HG03571 (cell line): ENCODE results near the gene PRELID1.
A peak's percentile ranks its signal among the peaks of the same experiment; 100 is the strongest.
"Not testable (repeated sequence)": the region's sequence is repeated elsewhere in the genome, so short reads cannot be mapped to it uniquely, and the experiment has no call there.

Experiments
- ATAC-seq: cut with Tn5 transposase; IDR thresholded peaks from one replicate; pipeline ENCODE4 v1.9.1; 2021; ENCODE audit not compliant: unreplicated experiment

Gene PRELID1

DNA sequence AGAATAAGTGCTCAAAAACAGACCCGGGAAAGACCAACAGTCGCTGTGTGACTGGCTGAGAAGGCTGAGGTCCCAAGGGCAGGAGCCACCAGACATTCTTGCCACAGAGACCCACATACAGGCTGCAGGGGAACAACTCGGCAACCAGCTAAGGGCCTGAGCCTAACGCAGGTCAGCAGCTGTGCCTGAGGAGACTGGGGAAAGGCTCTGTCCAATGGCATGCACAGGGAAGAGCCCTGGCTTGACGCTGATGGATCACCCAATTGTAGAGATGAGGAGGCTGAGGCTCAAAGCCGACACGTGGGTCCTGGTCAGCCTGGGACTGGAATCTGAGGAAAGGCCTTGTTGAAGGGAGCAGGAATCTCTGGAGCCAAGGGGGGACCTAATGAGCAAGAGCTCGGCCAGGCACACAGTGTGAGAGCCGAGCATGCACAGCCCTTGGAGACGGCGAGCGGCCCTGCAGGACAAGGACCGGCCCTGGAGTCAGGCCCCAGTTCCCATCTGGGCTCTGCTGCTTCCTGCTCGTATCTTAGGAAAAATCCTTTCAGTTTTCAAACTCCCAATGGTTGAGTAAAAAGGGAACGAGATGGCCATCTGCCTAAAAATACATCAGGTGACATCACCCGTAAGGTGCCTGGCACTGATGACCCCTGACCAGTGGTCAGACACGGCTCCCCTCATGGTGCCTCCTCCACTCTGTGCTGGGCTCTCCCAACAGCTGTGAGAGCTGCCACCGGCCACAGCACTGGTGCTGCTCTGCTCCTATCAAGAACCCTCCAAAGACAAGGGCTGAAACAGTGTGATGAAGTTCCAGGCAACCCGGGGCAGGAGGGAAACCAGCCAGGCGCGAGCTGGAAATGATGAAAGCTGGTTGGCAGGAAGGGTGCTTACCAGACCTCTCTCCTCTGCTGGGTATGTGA is 31.4 kb downstream of the PRELID1 start:
- no peak for ATAC-seq

DNA sequence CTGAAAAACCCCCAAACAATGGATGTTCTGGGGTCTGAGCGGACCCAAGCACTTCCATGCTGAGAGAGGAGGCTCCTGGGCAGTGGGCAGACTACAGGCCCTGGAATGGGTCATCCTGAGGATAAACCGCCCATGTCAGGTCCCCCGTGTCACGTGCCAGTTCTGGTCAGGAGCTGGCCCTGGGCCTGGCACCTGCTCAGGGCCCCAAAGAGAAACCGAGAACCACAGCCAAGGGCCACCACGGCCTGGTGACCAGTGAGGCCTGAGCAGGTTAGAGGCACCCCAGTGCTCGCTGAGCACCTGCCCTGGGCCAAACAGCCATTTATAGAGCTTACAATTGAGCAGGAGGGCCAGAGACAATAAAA is 32.1 kb downstream of the PRELID1 start:
- no peak for ATAC-seq

DNA sequence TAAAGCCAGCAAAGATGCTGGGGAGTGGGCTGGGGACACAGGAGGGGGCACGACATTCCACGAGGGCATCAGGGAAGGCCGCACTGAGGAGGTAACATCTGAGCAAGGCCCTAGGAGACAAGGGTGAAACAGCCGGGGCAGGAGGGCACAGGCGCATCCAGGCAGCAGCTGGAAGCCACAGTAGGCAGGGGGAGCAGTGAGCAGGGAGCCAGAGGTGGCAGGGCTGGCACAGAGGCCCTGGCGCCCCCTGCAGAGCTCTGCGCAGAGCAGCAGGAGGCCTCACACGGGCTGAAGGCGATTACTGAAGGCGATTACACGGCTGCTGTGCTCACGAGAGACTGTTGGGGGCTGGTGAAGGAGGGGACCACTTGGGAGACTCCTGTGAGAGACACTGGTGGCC is 32.5 kb downstream of the PRELID1 start:
- no peak for ATAC-seq

DNA sequence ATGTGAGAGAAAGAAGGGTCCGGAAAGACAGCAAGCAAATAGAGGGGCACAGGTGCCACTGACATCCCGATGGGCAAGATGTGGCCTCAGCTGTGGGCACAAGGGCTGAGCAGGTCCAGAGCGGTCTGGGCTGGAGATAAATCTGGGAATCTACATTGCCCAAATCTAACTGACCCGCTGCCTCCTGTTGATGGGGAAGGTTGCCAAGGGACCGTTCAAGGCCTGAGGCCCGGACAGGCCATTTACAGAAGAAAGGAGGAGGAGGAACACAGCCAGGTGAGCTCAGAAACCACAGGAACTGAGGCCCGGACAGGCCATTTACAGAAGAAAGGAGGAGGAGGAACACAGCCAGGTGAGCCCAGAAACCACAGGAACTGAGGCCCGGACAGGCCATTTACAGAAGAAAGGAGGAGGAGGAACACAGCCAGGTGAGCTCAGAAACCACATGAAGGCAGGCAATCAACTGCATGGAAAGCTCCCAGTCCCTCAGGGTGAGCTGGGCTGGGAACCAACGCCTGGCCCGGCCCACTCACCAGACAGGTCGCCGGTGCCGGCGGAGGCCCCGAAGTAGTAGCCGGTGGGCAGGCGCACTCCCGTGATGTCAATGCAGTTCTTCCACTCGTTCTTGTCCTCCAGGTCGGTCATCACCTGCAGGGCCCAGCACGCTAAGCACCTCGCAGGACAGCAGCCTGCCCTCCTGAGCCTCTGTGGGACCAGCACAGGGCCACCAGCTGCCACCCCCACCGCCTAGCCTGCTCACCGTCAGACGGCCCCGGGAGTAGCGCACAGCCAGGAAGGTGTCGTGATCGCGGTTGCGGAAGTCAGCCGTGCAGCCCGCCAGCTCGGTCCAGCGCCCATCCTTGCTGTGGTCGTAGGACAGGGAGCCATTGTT is 33.2 kb downstream of the PRELID1 start:
- ATAC-seq = no peak

DNA sequence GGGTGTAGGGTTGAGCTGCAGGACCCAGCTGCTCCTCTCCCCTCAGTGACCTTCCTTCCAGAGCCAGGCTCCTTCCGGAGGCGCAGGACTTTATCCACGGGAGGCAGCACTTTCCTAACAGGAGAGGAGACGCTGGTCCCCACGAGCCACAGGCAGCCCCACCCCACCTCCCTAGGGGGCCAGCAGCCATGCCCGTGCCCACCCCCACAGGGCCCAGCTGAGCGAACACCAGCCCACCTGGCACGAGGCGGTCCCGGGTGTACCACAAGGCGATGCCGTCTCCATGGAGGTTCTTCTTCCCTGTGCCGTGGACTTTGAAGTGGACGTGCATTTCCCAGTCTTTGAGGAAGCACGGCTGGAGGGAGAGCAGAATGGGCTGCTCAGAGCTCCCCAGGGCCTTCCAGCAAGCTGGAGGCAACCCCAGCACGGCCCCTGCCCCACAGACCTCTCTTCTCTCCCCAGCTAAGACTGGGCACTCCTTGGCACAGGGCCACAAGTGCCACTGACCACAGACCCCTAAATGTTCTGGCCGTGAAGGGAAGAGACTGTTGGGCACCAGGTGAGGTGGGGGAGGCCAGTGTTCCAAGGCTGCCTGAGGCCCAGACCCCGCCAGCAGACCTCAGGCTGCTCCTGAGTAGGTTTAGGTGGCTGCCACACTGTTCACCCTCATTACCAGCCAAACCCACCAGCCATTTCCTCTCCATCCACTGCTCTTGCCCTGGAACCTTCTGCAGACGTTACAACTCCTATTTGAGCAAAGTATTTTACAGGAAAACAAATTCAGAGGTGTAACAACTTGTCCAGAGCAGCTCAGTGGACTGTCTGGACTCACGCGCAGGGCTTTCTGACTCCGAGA is 34.9 kb downstream of the PRELID1 start:
- no peak for ATAC-seq

DNA sequence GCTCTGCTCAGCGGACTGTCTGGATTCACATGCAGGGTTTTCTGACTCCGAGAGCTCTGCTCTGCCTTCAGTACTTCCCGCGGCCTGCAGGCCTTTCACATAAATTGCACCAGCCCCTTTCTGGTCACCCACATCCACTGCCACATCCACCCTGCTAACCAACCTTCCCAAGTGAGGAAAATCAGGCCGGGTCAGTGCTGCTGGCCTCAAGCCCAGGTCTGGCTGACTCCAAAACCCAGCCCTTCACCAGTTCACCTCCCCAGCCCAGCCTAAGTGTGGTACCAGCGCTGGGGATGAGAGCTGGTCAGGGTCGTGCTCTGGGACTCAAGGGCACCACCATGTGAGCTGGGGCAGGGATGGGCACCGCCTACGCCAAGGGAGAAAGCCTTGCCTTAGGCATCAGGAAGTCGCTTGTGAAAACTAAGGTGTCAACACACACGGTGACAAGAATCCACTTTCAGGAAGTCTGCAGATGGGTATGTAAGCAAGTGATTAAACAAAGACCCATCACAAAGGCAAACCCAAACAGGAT is 35.6 kb downstream of the PRELID1 start:
- no peak for ATAC-seq

DNA sequence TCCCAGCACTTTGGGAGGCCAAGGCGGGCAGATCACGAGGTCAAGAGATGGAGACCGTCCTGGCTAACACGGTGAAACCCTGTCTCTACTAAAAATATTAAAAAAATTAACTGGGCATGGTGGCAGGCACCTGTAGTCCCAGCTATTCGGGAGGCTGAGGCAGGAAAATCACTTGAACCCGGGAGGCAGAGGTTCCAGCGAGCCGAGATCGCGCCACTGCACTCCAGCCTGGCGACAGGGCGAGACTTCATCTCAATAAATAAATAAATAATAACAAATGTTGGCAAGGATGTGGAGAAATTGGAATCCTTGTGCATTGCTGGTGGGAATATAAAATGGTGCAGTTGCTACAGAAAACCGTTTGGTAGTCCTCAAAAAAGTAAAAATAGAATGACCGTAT is 39.4 kb downstream of the PRELID1 start:
- not testable (repeated sequence) for ATAC-seq

DNA sequence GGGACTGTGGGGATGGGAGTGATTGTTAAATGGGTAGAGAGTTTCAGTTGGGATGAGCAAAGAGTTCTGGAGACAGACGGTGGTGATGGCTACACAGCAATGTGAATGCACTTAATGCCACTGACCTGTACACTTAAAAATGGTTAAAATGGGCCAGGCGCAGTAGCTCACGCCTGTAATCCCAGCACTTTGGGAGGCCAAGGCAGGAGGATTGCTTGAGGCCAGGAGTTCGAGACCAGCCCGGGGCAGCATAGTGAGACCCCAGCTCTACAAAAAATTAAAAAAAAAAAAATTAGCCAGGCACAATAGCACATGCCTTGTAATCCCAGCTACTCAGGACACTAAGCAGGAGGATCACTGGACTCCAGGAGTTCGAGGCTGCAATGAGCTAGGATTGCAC is 40.2 kb downstream of the PRELID1 start:
- no peak for ATAC-seq

DNA sequence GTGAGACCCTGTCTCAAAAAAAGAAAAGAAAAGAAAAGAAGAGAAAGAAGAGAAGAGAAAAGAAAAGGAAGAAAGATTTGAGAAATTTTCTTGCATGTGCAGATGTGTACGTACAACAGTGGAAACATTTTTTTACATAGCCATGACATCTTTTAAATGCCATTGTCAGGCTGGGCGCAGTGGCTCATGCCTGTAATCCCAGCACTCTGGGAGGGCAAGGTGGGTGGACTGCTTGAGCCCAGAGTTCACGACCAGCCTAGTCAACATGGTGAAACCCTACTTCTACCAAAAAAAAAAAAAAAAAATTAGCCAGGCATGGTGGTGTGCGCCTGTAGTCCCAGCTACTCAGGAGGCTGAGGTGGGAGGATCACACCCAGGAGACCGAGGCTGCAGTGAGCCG is 41.3 kb downstream of the PRELID1 start:
- ATAC-seq = no peak

DNA sequence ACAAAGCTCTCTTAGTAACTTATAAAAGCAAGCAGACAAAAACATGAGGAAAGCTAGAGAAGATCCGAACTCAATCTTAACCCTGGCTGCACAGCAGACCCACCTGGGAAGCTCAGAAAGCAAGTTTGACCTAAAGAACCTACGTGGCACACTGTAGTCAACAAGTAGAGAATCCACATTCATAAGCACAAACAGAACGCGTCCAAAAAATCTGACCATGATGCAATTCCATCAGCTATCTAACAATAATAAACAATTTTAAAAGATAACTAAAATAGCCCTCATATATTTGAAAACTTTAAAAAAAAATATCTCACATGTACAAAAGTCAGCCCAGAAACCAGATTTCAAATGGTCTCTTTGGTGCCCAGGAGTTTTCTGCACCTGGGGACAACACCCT is 43.2 kb downstream of the PRELID1 start:
- no peak for ATAC-seq

DNA sequence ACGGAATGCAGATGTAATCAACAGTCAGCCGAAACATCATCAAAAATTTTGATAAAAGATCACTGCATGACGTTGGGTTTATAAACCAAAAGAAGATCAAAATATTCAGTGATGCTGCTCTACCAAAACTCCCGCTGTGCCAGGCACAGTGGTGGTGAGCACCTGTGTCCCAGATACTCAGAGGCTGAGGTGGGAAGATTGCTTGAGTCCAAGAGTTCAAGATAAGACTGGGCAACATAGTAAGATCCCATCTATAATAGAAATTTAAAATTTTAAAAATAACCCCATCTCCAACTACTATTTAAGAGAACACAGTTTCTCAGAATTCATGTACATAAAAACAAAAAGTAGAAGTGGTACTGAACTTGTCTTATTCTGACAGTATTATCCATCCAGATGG is 44.1 kb downstream of the PRELID1 start:
- ATAC-seq = no peak

DNA sequence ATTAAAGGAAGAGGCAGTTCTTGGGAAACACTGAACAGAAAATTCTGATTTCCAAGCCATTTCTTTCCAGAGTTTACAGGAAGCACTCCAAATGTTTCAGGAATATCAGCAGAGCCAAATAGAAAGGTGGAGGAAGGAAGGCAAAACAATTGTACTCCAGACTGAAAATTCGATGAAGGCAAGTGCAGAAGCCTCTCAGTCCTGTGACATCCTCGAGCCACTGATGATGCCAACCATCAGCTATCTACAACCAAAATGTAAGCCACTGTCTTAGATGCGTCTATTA is 45.7 kb downstream of the PRELID1 start:
- ATAC-seq = no peak

DNA sequence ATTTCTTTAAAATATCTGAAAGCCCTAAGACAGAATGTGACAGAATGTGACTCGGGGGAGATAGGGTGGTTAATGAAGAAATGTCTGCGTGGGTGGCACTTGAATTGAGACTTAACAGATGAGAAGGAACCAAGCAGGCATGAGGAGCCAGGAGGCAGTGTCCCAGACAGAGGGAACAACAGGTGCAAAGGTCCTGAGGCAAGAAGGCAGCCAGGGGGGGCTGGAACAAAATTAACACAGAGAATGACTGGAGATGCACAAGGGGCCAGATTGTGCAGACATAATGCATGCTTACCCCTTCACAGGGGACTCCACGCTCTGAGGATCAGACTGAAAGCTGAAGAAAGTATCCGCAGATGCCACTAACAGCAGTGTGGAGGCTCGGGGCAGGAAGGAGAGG is 46.2 kb downstream of the PRELID1 start:
- no peak for ATAC-seq

DNA sequence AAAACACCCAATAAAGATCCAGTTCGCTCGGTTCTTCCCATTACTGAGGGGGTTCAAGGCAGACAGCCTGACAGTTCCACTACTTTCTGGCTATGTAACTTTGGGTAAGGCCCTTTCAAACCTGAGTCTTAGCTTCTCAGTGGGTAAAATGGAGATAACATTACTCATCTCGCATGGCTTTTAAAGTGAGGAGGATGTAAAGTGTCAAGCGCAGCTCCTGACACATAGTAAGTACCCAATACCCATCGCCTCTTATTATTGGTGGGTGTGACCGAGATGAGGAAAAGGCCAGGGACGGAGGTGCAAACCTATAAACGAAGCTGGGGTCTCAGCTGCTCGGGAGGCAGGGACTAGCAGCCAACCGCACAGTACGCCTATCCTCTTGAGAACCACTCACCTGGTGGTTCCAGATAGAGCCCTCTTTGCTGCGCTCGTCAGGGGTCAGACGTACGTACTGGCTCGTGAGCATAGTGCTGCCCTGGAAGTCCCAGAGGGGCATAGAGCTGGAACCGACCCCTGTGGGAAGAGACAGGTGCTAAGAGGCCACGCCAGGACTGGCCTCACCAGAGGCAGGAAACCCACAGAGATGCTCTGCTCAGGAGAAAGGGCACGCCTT is 47.3 kb downstream of the PRELID1 start:
- ATAC-seq = no peak

DNA sequence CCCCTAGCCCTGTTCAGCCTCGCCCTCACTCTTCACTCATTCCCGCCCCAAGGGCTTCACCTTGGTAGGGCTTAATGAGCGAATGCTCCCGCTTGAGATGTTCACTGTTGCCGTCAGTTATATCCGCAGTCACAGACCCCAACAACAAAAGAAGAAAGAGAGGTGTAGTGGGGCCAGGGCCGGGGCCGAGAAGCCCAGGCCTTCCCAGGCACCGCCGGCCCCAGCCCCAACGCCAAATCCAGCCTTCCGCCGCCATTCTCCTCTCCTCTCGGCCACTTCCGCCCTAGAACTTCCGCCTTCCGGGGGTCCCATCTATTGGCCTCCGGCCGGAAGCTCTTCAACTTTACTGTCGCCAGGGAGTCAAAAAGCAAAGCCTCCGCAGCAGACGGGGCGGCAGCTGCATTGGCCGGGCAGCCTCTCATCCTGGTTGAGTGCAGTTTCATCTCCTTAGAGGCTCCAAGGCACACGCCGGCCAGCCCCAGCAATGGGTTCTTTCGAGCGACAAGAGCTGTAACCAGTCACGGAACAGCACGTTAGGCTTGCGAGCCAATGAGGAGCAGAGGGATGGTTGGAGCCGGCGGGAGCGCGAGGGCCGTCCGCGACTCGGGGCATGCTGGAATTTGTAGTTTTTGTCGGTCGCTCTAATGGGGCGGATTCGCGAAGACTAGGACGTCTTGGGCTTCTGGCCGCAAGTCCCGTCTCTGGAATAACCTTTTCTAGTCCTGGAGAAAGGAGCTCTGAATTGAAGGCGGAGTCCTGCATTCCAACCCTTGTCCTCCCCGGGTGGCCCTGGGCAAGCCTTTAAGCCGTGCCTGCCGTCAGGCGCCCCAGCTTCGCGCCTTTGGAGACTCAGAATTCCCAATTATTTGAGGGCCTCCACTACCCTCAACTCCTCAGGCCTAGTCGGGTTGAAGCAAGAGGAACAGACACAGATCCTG is 48.1 kb downstream of the PRELID1 start, which contains the start of gene LMAN2:
Gene LMAN2 (minus strand): TSS at position 277 of the 938 bp plus-strand sequence. CDS start 21 bp downstream, at position 256.
- ATAC-seq = peak; percentile 94

DNA sequence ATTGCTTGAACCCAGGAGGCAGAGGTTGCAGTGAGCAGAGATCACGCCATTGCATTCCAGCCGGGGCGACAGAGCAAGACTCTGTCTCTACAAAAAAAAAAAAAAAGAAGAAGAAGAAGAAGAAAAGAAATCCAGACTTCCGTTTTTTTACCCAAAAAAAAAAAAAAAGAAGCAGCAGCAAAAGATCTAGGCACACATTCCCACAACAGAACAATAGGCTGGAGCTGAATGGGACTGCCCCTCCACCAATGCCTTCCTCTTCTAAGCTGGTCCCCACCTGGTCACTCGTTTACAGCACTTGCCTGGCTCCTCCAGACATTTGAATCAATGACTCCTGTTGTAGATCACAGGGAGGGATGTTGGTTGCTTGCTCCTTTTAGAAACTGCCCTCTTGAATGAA is 49.5 kb downstream of the PRELID1 start:
- no peak for ATAC-seq

DNA sequence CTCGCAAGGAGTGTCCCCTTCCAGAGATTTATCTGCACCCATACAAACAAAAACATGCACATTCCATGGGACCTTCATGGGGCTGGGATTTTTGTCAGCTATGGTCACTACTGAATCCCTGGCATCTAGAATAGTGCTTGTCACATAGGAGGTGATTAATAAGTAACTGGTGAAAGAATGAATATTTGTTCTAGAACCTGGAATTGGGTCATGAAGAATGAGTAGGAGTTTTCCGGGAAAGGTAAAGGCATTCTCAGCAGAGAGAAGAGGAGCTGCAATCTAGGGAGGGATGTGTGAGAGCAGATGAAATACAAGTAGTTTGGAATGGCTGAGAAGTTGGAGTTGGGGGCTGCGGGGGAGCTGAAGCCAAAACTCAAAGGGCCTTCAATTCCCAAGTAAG is 50.7 kb downstream of the PRELID1 start:
- no peak for ATAC-seq

DNA sequence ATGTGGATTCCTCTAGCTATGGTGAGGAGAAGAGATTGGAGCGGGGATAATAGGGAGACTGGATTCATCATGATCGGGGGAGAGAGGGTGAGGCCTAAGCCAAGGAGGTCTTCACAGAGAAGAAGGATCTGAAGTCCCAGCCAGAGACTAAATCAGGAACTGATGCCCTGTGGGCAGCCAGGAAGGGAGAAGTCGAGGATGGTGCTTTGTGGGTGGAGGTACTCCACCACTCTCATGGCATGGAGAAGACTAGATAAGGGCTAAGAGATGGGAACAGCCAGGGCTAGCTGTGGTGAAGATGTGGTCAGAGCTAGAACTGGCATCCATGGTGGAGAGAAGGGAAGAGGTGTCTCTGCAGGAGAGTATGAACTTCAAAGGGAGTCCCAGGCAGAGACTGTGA is 51.1 kb downstream of the PRELID1 start:
- no peak for ATAC-seq

DNA sequence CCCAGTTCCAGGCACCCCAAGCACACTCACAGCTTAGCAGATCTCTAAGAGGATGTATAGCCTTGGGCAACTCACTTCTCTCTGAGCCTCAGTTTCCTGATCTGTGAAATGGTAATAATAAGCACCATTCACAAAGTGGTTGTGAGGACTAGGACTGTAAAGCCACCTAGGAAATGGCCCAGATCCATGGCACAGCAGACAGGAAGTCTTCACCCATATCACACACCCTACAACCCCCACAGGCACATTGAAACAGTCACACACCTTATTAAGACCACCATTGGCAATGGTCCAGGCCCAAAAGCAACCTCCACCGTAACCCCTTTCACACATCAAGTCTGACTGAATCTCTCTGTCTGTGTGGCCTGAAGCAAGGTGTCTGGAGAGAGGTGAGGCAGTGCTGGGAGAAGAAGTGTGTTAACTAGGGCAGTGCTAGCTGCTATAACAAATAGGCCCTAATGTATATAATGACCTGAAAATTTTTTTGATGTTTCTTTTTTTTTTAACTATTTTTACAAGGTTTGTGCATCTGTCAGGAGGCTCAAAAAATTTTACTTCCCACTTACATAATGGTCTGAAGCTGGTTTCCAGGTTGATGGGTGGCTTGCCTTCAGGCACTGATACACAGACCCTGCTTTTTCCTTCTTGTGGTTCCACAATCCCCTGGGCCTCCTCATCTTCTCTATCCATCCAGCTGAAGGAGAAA is 51.7 kb downstream of the PRELID1 start:
- ATAC-seq = no peak
